GM10847 (cell line): ENCODE results near the gene PGAP6.

ENCODE experiments used
- POLR2A ChIP-seq: IDR thresholded peaks from 2 replicates; pipeline ENCODE4 v1.6.1; 2011; ENCODE audit not compliant: insufficient read length; ENCODE audit errors: extremely low read depth

PGAP6 gene

DNA sequence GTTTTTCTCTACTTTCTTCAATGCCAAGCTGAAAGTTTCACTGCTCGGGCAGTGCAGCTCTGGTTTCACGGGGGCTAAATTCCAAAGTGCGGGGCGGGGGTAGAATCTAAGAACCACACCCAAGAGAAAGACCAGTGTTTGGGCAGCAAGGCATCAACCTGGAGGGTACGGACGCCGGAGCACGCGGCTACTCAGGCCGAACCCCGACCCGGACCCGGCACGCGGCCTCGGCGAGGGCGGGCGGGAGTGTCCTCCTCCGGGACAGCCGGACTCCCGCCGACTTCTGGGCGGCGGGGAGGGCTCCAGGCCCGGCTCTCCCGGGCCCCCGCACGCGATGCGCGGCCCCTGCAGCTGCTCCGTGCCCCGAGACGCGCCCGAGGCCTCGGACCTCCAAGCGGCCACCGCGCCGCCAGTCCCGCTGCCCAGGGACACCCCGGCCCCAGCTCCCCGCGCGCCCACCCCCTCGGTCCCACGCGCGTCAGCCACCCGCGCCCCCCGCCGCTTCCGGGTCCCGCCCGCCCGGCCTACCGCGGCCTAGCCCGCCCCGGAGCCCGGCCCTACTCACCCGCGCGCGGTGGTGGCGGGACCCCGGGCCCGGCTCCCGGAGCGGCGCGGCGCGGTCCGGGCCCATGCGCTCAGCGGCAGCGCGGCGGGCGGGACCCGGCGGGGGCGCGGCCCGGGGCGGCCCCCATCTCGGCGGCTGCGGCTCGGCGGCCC is 29.8 kb downstream of the PGAP6 start:
- no peak for TF ChIP-seq POLR2A

- no peak for TF ChIP-seq POLR2A
These were observed 31.6 kb downstream of the PGAP6 start for GRCh38 chr16:350203-350602.

GRCh38 chr16:349211-349610 is 32.6 kb downstream of the PGAP6 start:
- no peak for TF ChIP-seq POLR2A

DNA sequence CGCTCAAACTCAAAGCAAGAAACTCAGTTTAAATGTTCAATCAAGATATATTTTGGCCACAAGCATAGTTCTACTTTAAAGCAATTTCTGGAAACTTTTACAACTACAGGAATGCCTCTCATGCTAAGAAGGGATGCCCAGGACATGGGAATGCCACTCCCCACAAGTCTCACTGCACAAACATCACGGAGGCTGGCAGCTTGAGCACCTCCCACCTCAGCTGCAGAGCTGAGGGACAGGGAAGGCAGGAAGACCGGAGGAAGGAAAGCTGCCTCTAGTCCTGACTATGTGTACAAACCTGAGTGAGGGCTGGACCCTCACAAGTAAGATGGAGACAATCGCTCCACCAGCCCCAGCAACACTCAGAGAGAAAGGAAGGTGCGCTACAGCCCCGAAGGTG is 34.6 kb downstream of the PGAP6 start:
- no peak for TF ChIP-seq POLR2A

DNA sequence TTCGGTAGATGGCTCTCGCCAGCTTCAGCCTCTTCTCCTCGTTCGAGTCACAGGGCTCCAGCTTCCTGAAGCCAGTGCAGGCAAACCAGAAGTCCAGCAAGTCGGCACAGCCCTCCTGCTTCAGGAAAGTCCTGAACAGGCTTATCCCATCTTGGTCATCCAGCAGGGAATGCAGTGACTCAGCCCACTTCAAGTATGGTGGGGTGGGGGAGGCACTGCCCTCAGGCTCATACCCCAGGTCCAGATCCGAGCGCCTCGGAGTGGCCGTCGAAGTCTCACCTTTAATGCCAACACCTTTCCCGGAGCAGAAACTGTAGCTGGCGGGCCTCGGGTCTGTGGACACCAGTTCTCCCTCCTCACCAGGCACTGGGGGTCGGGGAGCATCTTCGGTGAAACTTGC is 35.2 kb downstream of the PGAP6 start:
- TF ChIP-seq POLR2A: no peak

DNA sequence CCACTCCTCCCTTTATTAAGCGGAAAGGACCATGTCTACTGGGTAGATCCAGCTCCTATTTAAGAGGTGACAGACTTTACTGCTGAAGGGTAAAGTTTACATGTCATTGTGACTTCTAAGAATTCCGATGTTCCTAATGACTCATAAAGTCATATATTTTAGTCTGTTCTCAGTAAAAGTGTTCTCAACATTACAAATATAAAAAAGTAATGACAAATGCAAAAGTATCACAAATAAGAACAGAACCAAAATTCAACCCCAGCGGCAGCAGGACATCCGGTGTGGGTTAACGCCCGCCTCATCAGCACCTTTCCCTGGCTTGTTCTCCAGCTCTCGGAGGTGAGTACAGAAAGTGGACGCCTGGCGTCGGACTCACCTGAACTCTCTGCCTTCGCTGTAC is 36.0 kb downstream of the PGAP6 start:
- no peak for TF ChIP-seq POLR2A

- TF ChIP-seq POLR2A: no peak
These were observed 39.1 kb downstream of the PGAP6 start for GRCh38 chr16:342455-343213.

DNA sequence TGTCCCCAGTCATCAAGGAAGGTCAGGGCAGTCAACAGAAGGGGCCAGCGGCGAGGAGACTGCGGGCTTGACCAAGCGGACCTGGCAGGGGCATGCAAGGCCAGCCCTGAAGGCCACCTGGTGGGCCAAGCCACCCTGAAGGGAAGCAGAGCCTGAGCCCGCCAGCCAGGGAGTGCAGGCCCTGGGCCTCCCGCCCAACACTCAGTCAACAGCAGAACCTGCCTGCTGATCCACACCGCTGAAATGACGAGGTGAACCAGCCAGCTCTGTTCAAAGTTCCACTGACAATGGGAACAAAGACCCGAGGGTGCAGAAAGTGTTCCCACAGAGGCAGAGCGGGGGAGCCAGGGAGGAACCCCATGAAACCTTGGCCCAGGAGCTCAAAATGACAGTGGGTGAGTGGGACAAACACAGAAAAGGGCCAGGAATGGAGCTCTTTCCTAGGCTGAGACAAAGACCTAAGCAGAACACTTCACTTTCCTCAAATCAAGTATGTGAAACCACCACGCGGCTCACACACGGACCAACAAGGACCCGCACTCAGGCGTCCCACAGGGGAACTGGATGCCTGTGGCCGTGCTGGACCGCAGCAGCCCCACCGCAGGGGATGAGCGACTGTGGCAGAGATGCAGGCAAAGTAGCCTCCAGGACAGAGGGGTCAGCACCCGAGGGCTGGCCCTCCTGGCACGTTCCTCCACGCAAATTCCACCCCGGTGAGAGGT is 41.2 kb downstream of the PGAP6 start:
- TF ChIP-seq POLR2A: no peak

DNA sequence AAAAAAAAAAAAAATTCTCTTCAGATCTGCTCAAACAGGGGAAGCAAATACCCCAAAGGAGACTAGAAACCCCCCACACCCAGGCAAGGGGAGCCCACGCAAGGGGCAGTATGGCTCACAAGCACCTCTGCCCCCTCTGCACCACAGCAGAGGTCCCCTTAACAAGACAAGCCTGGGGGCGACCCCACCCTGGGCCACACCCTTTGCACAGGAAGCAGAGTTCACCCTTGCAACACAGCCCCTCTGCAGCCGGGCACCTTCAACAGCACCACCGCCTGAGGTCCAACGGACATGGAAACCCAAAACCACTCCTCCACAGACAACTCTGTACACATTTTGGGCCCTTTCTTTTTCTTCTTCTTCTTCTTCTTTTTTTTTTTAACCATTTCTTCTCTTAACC is 42.1 kb downstream of the PGAP6 start:
- TF ChIP-seq POLR2A: no peak

- no peak for TF ChIP-seq POLR2A
These were observed 43.7 kb downstream of the PGAP6 start for GRCh38 chr16:337975-338575.

DNA sequence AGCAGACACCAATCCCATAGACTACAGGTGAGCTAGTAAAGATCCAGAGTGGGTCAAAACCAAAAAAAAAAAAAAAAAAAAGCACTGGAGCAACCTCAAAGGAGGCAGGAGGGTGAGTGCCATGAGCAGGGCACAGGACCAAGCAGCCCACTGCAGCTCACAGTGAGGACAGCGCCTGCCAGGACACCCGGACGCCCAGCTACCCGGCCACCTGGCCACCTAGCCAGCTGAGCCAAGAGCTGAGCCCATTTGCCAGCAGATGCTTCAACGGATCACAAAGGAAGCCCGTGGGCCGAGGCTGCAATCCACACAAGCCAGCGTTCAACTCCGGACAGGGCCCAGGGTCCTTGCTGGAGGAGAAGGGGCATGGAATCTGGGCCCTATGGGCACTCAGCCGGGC is 44.3 kb downstream of the PGAP6 start:
- no peak for TF ChIP-seq POLR2A

GRCh38 chr16:336269-336668 is 45.5 kb downstream of the PGAP6 start:
- TF ChIP-seq POLR2A: no peak

- no peak for TF ChIP-seq POLR2A
These were observed 48.2 kb downstream of the PGAP6 start for GRCh38 chr16:333406-334094.

DNA sequence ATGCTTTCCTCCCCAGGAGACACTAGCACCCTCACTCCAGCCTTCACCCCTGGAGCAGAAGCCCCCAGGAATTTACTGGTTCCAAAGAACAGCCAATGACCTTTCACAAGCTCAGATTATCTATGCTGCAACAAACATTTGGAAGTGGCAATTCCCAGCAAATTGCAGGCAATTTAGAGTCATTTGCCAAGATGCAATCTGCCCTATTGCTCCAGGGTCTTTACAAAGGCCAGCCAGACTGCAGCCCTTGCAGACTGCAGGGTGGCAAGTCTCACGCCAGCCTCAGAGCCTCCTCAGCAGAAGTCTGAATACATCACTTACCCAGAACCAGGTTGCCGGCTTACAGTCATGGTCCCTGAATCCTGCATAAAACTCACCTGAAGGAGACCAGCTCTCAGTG is 51.0 kb downstream of the PGAP6 start:
- TF ChIP-seq POLR2A: no peak
